ENCODE measurements around the gene ADPRHL1.

- no peak for TF ChIP-seq EZH2 (IDR thresholded peaks at IDR 0.05; ENCODE audit: borderline replicate concordance, low read depth, low read length, severe bottlenecking)
- TF ChIP-seq CTCF (IDR thresholded peaks at IDR 0.05; ENCODE audit: extremely low read depth in 1 of 2, insufficient read depth in 1 of 2, low read depth in 1 of 2, low read length in 2 of 2): no peak
- TF ChIP-seq POLR2A (IDR thresholded peaks at IDR 0.05; ENCODE audit: low read depth, low read length): no peak
- no peak for TF ChIP-seq POLR2AphosphoS5 (IDR thresholded peaks at IDR 0.05; ENCODE audit: insufficient read depth, low read depth, low read length)
- TF ChIP-seq, protein P1, sequence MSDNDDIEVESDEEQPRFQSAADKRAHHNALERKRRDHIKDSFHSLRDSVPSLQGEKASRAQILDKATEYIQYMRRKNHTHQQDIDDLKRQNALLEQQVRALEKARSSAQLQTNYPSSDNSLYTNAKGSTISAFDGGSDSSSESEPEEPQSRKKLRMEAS (IDR thresholded peaks at IDR 0.05; ENCODE audit: insufficient read depth, insufficient read length): no peak
- TF ChIP-seq JUN (IDR thresholded peaks at IDR 0.05; ENCODE audit: borderline replicate concordance, insufficient read depth, insufficient read length, low read depth): no peak
- no peak for TF ChIP-seq MYC (IDR thresholded peaks at IDR 0.05; ENCODE audit: low read depth, low read length)
- no peak for TF ChIP-seq GATA2 (IDR thresholded peaks at IDR 0.05; ENCODE audit: insufficient read depth, insufficient read length, low read depth, low read length)
These were observed 11.6 kb downstream of the ADPRHL1 start for GRCh38 chr13:113441661-113442060.

Measured in endothelial cell of umbilical vein (primary cell).